Lung (tissue), 12 donors: ENCODE measurements around the gene TMEM132E. TPM values are rescaled to one million over a fixed set of nuclear protein-coding genes. Genes with fewer than 3 reads are reported as not detected.
A peak's percentile ranks its signal among the peaks of the same experiment; 100 is the strongest.

Experiments
- ATAC-seq: fragments of 200-7000 bp; cut with Tn5 transposase; one replicate; pipeline ENCODE4 v1.9.1; 2020; ENCODE audit warnings: moderate number of reproducible peaks; ENCODE audit not compliant: insufficient read depth, low FRiP score
- DNase-seq, 3 donors: peaks; one replicate each; pipeline ENCODE4 v3.0.0-alpha.2; 2013 to 2017
- H3K27ac ChIP-seq, 2 donors: one replicate each; pipeline ENCODE4 v1.5.1; 2013; ENCODE audit warnings: mild to moderate bottlenecking in 2 of 2, moderate library complexity in 2 of 2, control low read depth in 1 of 2, inconsistent platforms in 1 of 2, low read depth in 1 of 2, low read length in 1 of 2
- H3K27me3 ChIP-seq, 3 donors: one replicate each; pipeline ENCODE4 v1.5.1; 2013; ENCODE audit warnings: low read length in 2 of 3; ENCODE audit not compliant: control insufficient read depth in 3 of 3, insufficient read depth in 3 of 3
- H3K36me3 ChIP-seq, 4 donors: one replicate each; pipeline ENCODE4 v1.5.1; 2013; ENCODE audit warnings: low read length in 4 of 4, mild to moderate bottlenecking in 1 of 4, moderate library complexity in 1 of 4; ENCODE audit not compliant: control insufficient read depth in 4 of 4, insufficient read depth in 4 of 4
- H3K4me1 ChIP-seq, 5 donors: one replicate each; pipeline ENCODE4 v1.5.1; 2013; ENCODE audit warnings: low read length in 5 of 5, mild to moderate bottlenecking in 2 of 5, moderate library complexity in 1 of 5; ENCODE audit not compliant: control insufficient read depth in 5 of 5, insufficient read depth in 5 of 5
- H3K4me3 ChIP-seq: one replicate; pipeline ENCODE4 v1.5.1; 2013; ENCODE audit warnings: mild to moderate bottlenecking, control low read depth, moderate library complexity
- H3K9ac ChIP-seq, 2 donors: one replicate each; pipeline ENCODE4 v1.5.1; 2013; ENCODE audit warnings: low read length in 2 of 2, control low read depth in 1 of 2; ENCODE audit not compliant: insufficient read depth in 1 of 2
- H3K9me3 ChIP-seq, 4 donors: one replicate each; pipeline ENCODE4 v1.5.1; 2013; ENCODE audit warnings: low read length in 3 of 4, mild to moderate bottlenecking in 1 of 4, moderate library complexity in 1 of 4; ENCODE audit not compliant: control insufficient read depth in 4 of 4, insufficient read depth in 3 of 4
- WGBS, 2 donors: extraction: QIAGEN DNeasy Blood & Tissue Kit; methylation state at CpG; one replicate each; pipeline ENCODE4 v1.1.7; 2013; 5-methylcytosine and 5-hydroxymethylcytosine counted together
- polyA plus RNA-seq, 2 donors: library from polyadenylated mRNA; stranded (reverse); fragments of 200-250 nt; gene quantifications; one replicate each; pipeline ENCODE4 v1.2.1, GENCODE V29; 2013
- total RNA-seq, 2 donors: library from RNA; depleted of rRNA in 1 of 2; stranded (reverse); fragments of >200 nt in 1 of 2; gene quantifications; one replicate each; pipeline ENCODE4 v1.2.1, GENCODE V29; 2014 to 2021
- TF ChIP-seq, protein P1 (sequence below): IDR thresholded peaks from 2 replicates; pipeline ENCODE4 v1.5.1; 2012; ENCODE audit warnings: mild to moderate bottlenecking; ENCODE audit errors: control extremely low read depth, extremely low read depth
- donor health status: control.
- donor health status: control.
- donor health status: Bipolar disorder and iron deficiency.
- donor health status: healthy.
- donor health status: DM: yes; HTN: yes; CAD: no.

Gene TMEM132E
- total and polyA plus RNA-seq, 4 donors: 0.02 to 0.17 (median 0.07) TPM

DNA sequence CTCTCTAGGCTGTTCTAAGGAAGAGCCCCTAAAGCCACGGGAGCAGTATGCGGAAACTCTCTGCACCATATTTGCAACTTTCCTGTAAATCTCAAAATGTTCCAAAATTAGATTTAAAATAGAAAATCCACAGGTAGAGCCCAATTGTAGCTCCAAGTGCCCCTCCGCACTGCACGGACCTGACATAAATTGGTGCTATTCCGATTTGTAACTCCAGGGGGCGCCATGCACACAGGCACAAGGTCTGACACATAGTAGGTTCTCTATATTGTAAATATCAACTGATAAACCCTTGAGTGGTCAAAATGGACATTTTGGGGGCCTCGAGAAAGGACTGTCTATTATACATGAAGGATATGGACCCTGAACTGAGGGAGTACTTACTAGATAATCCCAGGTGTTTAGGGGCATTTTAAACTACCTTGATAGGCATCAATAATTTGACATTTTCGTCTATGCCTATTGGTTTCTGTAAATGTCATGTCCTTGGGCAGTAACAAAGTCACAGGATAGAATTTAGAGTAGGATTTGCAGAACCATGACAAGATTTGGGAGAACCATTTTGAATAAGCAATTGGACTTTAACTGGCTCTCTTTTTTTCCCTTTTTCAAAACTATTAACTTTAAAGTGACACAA, 36.6 kb upstream of the TMEM132E start:
- Histone ChIP-seq H3K36me3 (no peaks in the 10 kb centered on the region), H3K4me3 (no peak overlapping the region), H3K27me3 (peaks cover 3 to 24% (median 9%) of the 10 kb centered on the region in 3 donors), H3K4me1 (no peaks in the 10 kb centered on the region), H3K27ac (no peak overlapping the region), H3K9me3 (peaks cover 0 to 4% (median 0%) of the 10 kb centered on the region in 4 donors), H3K9ac (no peak overlapping the region)
- DNase-seq (peak in 1 of 3 donors; percentile 9), ATAC-seq (no peak)
- WGBS, 2 donors: 10% methylated on average over 8 of the region's 8 CpGs
- TF ChIP-seq, protein P1, sequence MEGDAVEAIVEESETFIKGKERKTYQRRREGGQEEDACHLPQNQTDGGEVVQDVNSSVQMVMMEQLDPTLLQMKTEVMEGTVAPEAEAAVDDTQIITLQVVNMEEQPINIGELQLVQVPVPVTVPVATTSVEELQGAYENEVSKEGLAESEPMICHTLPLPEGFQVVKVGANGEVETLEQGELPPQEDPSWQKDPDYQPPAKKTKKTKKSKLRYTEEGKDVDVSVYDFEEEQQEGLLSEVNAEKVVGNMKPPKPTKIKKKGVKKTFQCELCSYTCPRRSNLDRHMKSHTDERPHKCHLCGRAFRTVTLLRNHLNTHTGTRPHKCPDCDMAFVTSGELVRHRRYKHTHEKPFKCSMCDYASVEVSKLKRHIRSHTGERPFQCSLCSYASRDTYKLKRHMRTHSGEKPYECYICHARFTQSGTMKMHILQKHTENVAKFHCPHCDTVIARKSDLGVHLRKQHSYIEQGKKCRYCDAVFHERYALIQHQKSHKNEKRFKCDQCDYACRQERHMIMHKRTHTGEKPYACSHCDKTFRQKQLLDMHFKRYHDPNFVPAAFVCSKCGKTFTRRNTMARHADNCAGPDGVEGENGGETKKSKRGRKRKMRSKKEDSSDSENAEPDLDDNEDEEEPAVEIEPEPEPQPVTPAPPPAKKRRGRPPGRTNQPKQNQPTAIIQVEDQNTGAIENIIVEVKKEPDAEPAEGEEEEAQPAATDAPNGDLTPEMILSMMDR: peak; percentile 58

DNA sequence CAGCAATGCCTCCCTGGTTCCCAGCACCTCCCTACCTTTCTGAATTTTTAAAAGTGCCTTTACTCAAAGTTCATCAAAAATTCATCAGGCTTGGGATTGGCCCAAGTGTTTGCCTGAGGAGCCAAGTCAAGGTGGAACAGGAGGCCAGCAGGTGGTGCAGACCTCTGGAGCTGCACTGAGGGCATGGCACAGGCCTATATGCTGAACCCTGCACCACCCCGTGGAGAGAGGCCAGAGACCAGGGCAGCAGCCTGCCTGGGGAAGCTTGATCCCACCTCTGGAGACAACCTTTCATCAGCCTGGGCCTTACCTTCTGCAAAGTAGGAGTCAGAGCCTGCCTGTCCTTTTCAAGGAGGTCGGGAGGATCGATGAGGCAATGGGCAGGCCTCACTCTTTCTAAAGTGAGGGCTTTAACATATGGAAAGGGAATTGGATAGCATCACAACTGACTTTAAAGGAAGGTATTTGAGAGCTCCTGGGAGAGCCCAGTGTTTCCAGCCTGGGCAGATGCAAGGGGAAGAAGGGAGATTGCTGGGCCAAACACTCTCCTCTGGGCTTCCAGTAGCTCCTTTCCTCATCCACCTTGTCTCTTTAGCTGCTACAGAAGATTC, 31.8 kb upstream of the TMEM132E start:
- TF ChIP-seq, protein P1: no peak
- DNase-seq: no peak
- H3K9ac ChIP-seq: no peak overlapping the region
- peaks cover 0 to 4% (median 0%) of the 10 kb centered on the region in 4 donors for H3K9me3 ChIP-seq
- H3K27me3 ChIP-seq: peaks cover 5 to 19% (median 6%) of the 10 kb centered on the region in 3 donors
- H3K27ac ChIP-seq: no peak overlapping the region
- H3K4me3 ChIP-seq: no peak overlapping the region
- ATAC-seq: no peak
- H3K36me3 ChIP-seq: no peaks in the 10 kb centered on the region
- 49 to 50% methylated on average over 3 of the region's 3 CpGs for WGBS, 2 donors
- H3K4me1 ChIP-seq: peaks cover 0 to 9% (median 0%) of the 10 kb centered on the region in 5 donors

DNA sequence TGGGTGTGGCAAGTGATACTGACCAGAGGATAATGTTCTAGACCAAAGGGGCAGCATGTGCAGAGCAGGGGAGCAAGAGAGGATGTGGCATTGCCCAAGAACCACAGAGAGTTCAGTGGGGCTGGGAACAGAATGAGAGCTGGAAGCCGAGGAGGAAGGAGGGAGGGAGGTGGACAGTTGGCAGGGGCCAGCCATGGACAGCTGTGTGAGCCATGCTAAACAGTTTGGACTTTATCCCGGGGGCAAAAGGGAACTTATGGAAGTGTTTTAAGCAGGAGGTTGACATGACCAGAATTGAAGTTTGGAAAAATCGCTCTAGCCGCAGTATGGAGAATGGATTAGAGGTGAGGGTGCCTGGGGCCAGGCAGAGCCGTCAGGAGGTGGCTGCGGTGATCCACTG, 29.4 kb upstream of the TMEM132E start:
- Histone ChIP-seq H3K9me3 (peaks cover 0 to 4% (median 0%) of the 10 kb centered on the region in 4 donors), H3K27ac (no peak overlapping the region), H3K4me1 (peaks cover 0 to 13% (median 0%) of the 10 kb centered on the region in 5 donors), H3K4me3 (no peak overlapping the region), H3K27me3 (peaks cover 0 to 8% (median 6%) of the 10 kb centered on the region in 3 donors), H3K9ac (no peak overlapping the region), H3K36me3 (no peaks in the 10 kb centered on the region)
- TF ChIP-seq, protein P1: no peak
- 59 to 69% methylated on average over 6 of the region's 6 CpGs for WGBS, 2 donors
- DNase-seq: peak; percentile 28 to 70 (median 68)
- no peak for ATAC-seq
